HG02588 (cell line): ENCODE data around the gene PDAP1.
"Not testable (repeated sequence)": the region's sequence is repeated elsewhere in the genome, so short reads cannot be mapped to it uniquely, and the experiment has no call there.

ENCODE experiments used
- ATAC-seq: cut with Tn5 transposase; IDR thresholded peaks from one replicate; pipeline ENCODE4 v1.9.1; 2021; ENCODE audit warnings: mild to moderate bottlenecking, moderate library complexity; ENCODE audit not compliant: unreplicated experiment

PDAP1 gene

DNA sequence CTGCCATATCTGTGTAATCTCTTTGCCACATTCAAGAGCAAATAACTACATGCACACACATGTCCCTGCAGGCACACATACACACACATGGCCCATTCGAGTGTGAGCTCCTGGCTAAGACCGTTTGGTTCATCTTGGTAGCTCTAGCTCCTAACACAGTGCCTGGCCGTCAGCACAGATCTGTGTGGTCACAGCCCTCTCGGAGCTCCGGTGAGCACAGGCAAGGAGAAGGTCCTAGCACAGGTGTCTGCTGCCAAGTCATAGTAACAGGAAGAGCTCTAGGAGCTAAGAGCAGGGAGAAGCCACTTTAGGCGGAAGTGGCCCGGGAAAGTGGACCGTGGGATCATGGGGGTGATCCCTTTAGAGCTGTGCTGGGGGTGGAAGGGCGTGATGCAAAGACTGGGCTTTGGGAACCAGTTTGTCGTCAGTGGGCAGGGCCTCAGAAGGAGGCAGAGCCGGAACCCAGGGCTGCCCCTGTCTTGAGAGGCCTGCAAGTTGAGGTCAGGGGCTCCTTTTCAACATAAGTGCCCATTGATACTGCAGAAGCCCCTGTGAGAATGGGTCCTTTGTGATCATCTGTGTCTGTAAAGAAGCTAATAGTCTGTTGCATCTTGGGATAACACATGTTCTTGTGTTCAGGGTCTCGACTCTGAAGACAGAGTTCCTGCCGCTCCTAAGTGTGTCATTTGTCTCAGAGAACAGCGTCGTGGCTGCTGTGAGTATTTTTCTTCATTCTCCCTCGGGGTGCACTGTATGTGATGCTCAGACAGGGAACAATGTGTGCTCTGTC lies 50.5 kb downstream of the PDAP1 start:
- no peak for ATAC-seq

DNA sequence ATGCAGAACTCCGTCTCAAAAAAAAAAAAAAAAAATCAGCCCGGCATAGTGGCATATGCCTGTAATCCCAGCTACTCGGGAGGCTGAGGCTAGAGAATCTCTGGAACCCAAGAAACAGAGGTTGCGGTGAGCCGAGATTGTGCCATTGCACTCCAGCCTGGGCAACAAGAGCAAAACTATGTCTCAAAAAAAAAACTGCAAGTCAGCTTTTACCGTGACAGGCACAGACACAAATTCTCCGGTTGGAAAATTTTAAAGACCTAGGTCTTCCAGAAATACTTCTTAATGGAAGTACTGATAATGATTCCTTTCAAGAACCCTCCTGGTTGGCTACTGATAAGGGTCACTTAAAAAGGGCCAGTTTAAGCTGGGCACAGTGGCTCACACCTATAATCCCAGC lies 53.3 kb downstream of the PDAP1 start:
- no peak for ATAC-seq

DNA sequence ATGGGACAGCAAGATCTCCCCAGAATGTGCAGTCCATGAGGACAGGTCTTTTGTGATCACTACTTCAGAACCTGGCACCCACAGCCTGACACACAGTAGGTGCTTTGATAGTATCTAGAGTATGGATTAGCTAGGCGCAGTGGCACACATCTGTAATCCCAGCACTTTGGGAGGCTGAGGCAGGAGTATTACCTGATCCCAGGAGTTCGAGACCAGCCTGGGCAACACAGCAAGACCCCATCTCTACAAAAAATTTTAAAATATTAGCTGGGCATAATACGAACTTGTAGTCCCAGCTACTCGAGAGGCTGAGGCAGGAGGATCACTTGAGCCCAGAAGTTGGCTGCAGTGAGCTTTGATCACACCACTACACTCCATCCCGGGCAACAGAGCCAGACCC lies 56.1 kb downstream of the PDAP1 start:
- ATAC-seq, result no peak

DNA sequence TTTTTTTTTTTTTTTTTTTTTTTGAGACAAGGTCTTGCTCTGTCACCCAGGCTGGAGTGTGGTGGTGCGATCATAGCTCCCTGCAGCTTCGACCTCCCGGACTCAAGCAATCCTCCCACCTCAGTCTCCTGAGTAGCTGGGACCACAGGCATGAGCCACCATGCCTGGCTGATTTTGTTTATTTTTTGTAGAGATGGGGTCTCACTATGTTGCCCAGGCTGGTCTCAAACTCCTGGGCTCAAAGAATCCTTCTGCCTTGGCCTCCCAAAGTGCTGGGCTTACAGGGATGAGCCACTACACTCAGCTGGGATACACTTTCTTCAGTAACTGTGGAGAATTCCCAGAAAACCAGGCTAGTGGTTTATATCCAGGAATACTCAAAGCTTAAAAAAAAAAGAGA lies 57.8 kb downstream of the PDAP1 start:
- not testable (repeated sequence) for ATAC-seq
